Bronchial epithelial cell (primary cell): Measurements from ENCODE around the gene MSGN1. TPM values are rescaled to one million over a fixed set of nuclear protein-coding genes. Genes with fewer than 3 reads are reported as not detected.

Source experiments
- DNase-seq: peaks from one replicate; pipeline ENCODE4 v3.0.0-alpha.2; 2010; ENCODE audit warnings: low read depth
- FAIRE-seq: peaks from 2 replicates; lab custom pipeline; 2011; peaks lifted over from hg19 to GRCh38; lab: Jason Lieb, UNC
- H3K27me3 ChIP-seq: 2 replicates; pipeline ENCODE4 v1.5.1; 2011; ENCODE audit warnings: low read length; ENCODE audit not compliant: control insufficient read depth, insufficient read depth
- H3K36me3 ChIP-seq: 2 replicates; pipeline ENCODE4 v1.5.1; 2011; ENCODE audit warnings: low read length; ENCODE audit not compliant: control insufficient read depth, insufficient read depth
- H3K4me3 ChIP-seq: 2 replicates; pipeline ENCODE4 v1.5.1; 2011; ENCODE audit warnings: mild to moderate bottlenecking, low read depth, low read length, control low read depth
- CTCF ChIP-seq: IDR thresholded peaks from 2 replicates; pipeline ENCODE4 v1.5.1; 2011; ENCODE audit warnings: mild to moderate bottlenecking, moderate library complexity, low read length, control low read depth, inconsistent platforms; ENCODE audit not compliant: insufficient read depth, severe bottlenecking
- total RNA-seq: library from RNA; depleted of rRNA; stranded (reverse); fragments of >200 nt; gene quantifications from 2 replicates; pipeline ENCODE4 v1.2.1, GENCODE V29; 2014

The MSGN1 gene
- total RNA-seq, 1 donor from 2014 or later: not detected

DNA sequence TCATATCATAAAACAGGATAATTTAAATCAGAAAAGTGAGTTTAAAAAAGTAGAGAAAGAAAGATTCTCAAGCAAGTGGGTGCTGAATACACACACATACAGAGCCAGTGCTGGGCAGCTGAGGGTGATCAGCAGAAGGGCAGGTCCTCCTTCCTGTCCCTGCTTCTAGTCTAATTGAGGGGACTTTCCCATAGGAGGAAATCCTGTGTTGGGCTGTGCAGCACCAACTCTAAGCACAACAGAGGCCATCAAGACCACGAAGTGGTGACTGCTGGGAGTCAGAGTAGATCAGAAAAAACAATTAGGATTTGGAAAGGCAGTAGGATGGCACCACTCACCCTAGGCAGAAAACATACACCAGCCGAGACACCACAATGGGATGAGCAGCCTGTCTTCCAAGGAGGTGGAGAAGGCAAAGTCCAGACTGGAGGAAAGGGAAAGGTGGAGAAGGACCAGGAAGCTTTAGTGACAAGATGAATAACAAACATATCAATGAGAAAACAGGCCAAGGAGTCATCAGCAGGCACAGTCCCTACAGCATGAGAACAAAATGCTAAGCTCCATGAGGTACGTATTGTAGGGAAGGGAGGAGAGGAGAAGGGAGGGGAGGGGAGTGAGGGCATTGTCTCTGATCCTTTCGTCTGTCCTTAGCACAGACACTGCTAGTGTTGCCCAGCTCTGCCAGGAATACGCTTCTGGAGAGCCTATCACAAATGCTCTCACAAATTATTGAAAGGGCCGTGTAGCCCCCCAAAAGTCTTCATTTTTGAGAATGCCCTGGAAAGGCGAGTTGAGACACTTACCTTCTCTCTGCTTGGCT lies 16.7 kb upstream of the MSGN1 start:
- TF ChIP-seq CTCF: no peak
- H3K36me3 ChIP-seq: no peaks in the 10 kb centered on the region
- H3K4me3 ChIP-seq: no peak overlapping the region
- FAIRE-seq (peak; percentile 52), DNase-seq (no peak)
- no peaks in the 10 kb centered on the region for H3K27me3 ChIP-seq

DNA sequence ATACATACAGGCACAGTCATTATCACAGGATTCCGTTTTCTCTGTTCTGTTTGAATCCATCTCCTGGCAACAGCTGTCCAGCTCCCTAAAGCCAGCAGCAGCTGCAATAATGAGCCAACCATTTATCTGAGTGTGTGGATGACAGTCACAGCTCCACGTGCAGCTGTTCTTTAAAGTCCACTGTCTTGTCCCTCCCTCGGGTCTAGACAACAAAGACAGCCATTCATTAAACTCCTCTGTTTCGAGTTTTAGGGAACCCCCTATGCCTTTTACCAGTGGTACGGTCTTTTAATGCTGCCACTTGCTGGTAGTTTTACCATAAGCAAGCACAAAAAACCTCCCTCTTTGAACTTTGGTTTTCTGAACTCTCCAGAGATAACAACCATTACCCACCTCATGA lies 16.0 kb upstream of the MSGN1 start:
- DNase-seq (no peak), FAIRE-seq (no peak)
- TF ChIP-seq CTCF: no peak
- Histone ChIP-seq H3K36me3 (no peaks in the 10 kb centered on the region), H3K4me3 (no peak overlapping the region), H3K27me3 (no peaks in the 10 kb centered on the region)

GRCh38 chr2:17800693-17801458 lies 15.4 kb upstream of the MSGN1 start:
- TF ChIP-seq CTCF: no peak
- H3K36me3 ChIP-seq: no peaks in the 10 kb centered on the region
- no peak overlapping the region for H3K4me3 ChIP-seq
- DNase-seq (no peak), FAIRE-seq (no peak)
- no peaks in the 10 kb centered on the region for H3K27me3 ChIP-seq

- Histone ChIP-seq H3K4me3 (no peak overlapping the region), H3K36me3 (no peaks in the 10 kb centered on the region), H3K27me3 (no peaks in the 10 kb centered on the region)
- DNase-seq (no peak), FAIRE-seq (no peak)
- TF ChIP-seq CTCF: no peak
Measured at GRCh38 chr2:17803497-17803896, 12.8 kb upstream of the MSGN1 start.

DNA sequence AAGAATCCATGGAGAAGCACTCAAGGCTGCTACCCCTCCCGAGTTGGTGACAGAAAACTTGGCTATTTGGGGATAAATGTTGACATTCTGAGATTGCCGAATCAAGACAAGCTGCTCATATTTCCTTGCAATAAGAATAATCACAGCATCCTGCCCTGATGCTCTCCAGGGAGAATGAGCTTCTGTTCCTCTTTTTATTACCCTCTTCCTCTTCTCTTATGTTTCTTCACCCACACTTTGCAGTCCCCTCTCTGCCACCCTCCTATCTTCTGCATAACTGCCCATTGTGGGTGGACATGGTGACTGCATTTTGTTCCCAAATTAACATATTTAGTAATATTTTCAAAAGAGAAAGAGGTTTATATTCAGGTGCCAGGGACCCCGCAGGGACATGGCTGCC lies 11.9 kb upstream of the MSGN1 start:
- no peaks in the 10 kb centered on the region for H3K36me3 ChIP-seq
- FAIRE-seq: no peak
- no peaks in the 10 kb centered on the region for H3K27me3 ChIP-seq
- no peak overlapping the region for H3K4me3 ChIP-seq
- TF ChIP-seq CTCF: no peak
- DNase-seq: no peak
